ENCODE results near the gene C1orf198.
"Not testable (repeated sequence)": the region's sequence is repeated elsewhere in the genome, so short reads cannot be mapped to it uniquely, and the experiment has no call there.

Gene C1orf198

DNA sequence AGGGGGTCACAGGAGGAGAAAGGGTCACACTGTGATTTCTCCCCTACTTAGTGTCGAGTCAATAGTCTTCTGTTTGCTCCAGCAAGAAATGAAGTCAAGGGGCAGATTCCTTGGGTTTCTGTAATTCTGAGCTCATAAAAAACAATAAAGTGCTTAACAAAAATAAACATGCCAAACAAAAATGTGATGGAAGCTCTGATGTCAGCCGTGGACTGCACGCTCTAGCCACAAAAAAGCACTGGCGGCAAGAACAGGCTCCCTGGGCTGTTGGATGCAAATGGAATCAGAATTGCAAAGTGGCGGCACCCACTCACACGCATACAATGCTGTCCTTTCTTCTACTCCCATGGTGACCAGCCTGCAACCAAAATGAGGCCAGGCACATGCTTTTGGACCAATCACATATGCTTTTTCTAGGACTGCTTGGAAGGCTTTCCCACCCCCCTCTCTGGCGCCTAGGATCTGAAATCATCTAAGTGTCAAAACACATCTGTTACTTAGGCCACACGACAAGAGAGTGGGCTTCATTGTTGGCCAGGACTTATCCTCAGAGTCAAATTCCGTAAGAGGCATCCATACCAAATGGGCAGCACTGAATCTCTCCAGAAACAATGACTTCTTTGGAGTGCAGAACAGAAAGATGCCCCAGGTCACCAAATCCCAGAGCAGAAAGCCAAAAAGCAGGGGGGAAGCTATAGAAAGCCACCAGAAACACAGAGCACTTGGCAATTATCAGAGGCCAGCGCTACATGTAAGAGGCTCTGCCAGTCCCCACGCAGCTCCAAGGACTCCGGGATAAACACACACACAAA lies 9.2 kb downstream of the C1orf198 start:
- no peak for DNase-seq

DNA sequence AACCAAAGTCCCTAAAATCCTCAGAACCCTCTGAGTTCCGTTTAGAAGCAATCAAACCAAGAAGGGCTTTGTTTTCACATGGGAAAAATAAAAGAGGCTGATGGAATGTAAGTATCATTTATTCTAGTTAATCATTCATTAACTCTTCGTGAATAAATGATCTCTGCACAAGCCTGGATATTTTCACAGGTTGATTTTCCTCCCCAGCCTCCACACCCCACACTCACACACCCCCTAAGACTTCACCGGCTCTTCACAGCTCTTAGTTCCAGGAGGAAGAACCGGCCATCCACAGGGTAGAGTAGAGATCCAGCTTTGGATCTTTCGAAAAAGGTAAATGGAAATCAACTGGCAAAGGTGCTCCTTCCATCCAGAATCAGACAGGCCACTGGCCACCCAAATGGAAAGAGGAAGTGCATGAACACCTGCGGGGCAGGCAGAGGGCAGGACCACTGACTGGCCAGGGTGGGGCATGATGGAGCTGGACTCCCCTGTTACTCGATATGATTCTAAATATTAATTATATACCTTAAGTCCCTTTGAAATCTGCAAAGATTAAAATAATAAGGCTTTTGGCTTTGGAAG lies 10.0 kb downstream of the C1orf198 start:
- DNase-seq: no peak

DNA sequence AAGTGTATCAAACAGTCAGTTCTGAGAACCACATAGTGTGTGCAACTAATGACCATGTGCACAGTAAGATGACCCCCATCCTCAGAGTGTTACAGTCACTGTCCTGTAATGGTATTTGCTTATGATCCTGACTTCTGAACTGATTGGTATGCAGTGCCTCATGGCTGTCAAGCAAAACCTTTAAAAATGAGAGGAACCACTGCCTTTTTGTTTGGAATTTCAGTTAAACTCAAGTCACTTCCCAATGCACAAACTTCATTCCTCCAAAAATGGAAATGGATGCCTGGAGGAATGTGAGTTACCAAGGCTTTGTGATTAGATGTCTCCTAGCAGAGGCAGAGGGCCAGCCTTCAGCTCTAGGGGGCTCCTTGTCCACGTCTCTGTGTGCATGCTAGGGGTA lies 10.5 kb downstream of the C1orf198 start:
- no peak for DNase-seq

DNA sequence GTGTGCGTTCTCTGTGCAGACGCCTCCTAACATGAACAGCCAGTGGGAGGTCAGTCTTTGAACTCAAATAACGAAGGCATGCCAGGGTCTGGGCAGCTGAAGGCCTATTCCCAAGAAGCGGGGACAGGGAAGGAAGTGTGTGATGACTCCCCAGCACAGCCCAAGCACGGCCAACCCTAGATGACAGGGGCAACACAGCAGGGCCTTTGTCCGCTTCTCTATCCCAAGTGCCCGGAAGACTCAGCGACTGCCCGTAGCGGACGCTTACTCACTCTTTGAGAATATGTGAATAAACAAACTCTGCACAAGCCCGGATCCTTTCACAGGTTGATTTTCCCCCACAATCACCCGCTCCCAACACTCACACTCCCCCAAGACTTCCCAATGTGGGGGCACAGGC lies 11.2 kb downstream of the C1orf198 start:
- no peak for DNase-seq

DNA sequence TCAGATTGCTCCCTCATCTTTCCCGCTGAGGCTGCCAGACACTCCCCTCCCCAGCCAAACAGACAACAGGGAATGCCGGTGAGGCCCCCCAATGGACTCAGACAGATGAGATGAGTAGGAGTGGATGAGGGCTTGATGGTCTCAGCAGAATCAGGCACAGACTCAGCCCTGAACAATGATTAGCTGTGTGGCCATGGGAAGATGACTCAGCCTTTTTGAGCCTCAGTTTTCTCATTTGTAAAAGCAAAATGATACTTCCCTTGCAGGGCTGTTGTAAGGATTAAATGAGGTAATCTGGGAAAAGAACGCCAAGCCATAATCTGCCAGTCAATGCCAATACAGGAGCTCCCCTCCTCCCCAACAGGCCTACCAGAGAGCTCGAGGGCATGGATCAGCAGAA lies 12.4 kb downstream of the C1orf198 start:
- DNase-seq: no peak

DNA sequence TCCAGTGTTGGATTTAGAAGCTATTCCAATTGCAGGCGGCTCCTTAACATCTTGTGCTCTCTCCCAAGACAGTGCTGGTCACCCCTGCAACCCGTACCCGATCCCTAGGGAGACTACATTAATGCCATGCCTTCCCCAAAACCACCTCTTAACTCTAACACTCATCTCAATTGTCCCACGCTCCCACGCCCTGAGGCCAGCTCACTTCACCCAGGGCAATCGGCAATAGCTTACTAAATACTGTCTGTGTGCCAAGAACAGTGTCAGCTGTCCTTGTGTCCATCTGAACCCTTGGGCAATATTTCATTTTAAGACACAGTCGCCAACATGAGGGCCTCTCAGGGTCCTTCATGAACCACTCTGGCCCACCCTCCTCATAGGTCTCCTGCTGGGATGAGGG lies 13.9 kb downstream of the C1orf198 start:
- no peak for DNase-seq

DNA sequence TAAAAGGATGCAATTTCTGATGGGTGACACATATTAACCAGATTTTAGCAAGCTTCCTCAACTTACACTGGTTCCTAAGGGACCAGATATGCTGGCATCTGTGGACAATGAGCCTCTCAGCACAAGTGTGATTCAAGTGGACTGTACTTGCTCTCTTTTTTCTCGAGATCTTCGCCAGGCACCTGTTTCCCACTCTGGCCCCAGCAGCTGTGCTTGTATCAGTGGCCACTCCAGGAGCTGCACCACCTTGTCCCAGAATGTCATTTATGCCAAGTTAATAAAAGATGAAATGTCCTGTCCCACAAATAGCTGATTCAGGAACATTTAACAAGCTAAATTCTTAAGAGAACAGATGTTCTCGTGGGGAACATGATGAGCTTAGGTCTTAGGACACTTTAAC lies 14.6 kb downstream of the C1orf198 start:
- no peak for DNase-seq

DNA sequence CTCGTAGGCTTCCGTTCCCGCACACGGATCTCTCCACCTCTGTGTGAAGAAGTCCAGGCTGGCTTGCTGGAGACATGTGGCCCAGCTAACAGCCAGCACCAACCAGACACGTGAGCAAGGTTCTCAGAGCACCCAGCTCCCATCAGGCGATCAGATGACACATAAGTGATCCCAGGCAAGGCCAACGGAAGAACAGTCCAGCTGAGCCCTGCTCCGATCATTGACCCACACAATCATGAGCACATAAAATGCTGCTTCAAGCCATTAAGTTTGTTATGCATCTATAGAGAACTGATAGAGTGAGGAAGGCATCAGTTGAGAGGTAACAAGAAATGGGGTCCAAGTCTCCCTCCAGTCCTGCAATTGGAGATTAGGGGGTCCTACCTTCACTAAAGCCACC lies 15.4 kb downstream of the C1orf198 start:
- no peak for DNase-seq

DNA sequence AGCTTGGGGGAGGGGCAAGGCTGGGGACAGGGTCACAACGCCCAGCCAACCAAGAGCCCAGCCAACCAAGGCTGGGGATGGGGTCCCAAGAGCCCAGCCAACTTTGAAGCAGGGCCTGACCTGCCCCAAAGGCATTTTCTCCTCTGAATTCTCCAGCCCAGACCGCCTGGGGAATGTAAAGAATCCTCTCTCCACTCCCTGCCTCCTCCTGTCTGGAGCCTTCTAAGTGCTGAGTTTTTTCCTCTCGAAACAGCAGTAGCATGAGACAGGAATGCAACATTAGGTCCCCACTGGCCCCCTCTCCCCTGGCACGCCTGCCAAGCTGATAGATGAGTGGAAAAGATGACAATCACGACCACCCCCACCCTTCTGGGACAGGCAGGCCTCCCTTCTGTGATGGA lies 17.0 kb downstream of the C1orf198 start:
- no peak for DNase-seq

DNA sequence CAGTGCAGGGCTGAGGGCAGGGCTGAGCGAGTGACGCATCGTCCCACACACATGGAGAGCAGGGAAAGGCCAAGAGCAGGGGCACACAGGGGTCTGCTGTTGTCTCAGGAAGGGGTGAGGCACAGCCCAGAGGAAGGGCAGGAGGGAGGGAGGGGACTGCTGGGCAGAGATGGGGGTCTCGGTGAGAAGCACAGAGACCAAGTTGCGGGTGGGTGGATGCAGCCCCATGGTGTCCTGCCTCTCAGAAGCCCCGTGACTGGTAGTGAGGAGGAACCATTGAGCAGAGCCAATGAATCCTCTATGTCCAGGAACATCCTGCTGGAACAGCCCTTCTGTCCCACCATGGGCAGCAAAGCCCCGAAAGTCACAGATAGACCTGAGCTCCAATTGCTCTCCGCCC lies 17.8 kb downstream of the C1orf198 start:
- DNase-seq: no peak

DNA sequence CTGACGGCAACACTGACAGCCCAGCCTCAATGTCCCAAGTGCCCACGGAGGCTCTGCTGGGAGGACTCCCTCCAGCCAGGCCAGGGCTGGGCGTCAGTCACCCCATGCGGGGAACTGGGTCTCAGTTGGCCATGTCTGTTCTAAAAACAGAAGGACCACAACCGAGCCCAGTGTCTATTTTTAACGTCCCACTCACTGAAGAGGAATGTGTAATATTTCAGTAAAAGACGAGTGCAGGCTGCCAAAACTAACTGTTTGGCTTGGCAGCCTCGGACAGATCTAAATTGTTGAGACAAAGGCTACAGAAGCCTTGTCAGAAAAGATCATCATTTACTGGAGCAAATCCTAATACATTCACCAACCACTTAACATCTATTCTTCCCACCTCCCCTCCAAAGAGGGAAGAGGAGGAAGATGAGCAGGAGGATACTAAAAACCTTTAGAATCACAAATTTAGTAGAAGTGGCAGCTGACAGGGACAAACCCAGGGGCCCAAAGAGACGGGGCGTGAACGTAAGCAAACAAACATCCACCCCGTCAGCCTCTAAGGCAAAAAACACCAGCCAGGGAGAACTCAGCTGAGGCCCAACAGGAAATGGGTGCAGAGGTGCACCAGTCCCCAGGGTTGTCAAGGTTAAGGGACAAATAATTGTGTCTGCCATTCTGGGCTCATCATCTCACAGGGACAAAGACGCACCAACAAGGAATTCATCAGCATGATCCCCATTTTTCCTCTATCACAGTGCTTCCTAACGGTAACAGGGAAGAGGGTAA lies 18.7 kb downstream of the C1orf198 start:
- DNase-seq: no peak

DNA sequence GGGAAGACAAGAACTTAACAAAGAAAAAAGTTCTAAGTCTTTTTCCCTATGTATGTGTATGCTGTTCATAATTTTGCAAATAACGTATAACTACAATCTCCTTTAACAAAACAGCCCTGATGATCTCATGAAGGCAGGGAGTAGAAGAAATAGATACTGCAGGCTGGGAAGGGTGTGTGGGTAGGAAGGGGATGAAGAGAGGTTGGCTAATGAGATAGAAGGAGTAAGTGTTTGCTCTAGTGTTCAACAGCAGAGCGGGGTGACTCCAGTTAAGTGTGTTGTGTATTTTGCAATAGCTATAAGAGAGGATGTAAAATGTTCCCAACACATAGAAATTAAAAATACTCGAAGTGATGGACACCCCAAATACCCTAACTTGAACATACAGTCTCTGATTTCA lies 20.1 kb downstream of the C1orf198 start:
- DNase-seq: no peak

DNA sequence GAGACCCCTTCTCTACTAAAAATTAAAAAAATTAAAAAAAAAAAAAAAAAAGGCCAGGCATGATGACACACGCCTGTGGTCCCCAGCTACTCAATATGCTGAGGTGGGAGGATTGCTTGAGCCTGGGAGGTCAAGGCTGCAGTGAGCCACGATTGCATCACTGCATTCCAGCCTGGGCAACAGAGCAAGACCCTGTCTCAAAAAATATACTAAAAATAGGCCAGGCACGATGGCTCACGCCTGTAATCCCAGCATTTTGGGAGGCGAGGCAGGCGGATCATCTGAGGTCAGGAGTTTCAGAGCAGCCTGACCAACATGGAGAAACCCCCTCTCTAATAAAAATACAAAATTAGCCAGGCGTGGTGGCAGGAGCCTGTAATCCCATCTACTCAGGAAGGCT lies 23.1 kb downstream of the C1orf198 start:
- DNase-seq: not testable (repeated sequence)

DNA sequence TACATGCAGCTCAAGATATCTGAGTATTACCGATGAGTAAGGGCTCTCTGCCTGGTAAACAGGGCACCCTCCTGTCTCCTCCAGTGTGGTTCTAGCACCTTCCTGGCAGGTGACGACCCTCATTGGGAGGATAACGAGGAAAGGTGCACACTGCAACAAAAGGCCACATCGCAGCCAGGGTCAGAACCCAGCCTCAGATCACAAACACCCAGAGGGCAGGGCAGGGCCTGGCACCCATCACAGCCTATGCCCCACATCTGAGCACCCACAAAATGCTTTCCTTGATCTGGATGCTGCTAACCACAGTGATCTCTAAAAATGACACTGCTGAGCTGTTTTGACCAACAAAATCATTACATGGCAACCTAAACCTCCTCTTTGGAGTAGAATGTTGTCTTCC lies 23.8 kb downstream of the C1orf198 start:
- no peak for DNase-seq

DNA sequence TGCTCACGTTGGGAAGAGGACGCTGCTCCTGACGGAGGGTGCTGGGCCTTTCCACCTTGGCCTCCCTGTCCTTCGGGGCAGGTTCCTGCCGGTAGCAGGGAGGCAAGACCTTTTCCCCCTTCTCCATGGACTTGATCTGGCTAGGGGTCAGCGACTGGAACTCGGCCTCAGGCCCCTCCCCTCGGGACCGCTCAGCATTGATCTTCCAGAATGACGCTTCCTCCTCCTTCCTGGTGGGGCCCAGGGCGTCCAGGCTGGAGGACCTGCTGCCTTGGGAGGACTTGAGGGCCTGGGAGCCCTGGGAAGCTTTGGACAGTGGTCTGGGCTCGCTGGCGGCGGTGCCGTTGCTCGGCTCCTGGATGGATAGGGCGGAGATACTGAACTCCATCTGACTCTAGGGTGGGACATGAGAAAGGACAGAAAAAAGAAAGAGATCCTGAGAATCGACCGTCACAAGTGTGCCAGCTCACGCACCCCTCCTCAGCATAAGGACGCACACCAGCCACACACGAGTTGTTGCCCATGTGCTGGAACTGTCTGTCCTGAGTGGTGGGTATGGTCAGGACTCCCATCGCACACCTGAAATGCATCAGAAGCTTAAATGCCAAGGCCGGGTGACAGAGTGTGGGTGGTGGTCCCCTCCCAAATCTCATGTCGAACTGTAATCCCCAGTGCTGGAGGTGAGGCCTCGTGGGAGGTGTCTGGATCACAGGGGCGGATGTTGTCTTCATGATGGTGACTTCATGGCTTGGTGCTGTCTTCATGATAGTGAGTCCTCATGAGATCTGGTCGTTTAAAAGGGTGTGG lies 24.6 kb downstream of the C1orf198 start:
- no peak for DNase-seq

DNA sequence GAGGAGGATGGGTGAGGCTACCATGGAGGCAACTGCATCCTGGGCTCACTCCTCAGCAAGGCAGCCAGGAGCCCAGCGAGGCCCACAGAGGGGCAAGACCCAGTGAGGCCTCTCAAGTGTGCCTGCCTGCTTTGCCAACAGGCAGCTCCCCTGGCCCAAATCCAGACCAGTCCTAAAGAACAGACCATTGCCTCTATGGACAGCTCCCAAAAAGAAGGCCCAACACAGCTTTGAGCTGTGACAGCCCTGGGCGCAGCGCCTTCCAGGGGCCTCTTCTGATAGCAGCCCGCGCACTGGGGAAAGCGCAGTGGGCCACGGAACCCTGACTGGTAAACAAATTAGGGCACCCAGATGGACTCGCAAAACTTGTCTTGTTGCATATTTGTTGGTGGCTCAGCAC lies 25.5 kb downstream of the C1orf198 start:
- DNase-seq: no peak

DNA sequence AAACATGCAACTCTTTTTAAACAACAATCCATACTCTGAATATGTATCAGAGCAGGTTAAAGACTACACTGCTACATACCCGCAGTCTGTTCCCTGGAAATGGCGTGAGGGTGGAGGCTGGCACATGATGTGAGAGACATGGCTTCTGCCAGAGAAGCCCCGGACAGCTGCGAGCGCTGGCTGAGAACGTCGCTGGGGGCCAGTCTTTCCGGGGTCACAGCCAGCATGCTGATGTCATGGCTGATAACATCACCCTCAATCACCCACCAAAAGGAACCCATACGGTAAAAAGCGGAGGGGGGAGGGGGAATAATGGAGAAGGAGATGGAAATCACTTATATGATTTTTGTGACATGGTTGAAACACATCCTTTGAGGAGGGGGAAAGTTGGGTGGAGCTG lies 29.1 kb downstream of the C1orf198 start:
- DNase-seq: no peak

DNA sequence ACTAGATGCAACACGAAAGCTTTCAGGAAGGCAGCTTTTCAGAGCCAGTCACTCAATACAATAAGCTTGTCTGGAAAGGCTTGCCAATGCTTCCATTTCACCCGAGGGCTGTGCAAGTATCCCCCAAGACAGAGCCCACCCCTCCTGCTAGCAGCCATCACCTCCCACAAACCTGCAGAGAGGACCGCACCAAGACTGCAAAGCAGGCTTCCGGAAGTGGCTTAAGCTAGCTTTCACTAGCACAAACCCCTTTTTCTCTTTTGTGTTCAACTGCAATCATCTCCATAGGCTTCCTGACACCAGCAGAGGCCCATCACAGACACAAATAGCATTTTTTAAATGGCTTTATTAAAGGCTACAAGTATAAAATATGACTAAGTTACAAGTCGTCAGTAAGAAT lies 31.5 kb downstream of the C1orf198 start:
- DNase-seq: no peak

DNA sequence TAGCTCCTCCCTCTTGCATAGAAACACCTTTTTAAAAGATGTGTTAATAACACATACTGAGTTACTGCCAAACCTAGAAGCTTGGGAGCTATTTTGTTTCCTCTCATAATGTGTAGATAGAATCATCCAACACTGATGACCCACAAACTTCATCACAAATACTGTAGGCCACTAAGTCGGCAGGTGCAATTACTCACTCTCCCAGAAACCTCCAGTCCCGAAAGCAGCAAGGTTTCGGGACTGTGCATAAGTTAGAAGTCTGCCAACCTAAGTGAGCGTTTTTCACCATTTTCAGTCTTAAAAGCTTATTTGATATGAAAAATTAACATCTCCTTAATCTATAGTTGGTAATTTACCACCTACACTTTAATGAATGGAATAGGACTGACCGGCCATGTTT lies 32.0 kb downstream of the C1orf198 start:
- DNase-seq: no peak

DNA sequence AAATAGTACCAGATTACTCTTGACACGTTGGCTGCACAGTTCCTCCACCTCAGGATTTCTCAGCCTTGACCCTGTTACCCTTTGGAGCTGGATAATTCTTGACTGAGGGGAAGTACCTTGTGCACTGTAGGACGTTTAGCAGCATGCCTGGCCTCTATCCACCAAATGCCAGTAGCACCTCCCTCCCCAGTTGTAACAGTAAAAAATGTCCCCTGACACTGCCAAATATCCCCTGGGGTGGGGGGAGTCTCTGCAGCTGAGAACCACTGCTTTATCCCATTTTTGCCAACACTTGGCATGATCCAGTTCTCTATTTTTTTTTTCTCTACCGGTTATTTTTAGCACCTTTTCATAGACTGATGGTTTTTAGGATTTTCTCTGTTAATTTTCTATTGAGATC lies 34.0 kb downstream of the C1orf198 start:
- DNase-seq: no peak

DNA sequence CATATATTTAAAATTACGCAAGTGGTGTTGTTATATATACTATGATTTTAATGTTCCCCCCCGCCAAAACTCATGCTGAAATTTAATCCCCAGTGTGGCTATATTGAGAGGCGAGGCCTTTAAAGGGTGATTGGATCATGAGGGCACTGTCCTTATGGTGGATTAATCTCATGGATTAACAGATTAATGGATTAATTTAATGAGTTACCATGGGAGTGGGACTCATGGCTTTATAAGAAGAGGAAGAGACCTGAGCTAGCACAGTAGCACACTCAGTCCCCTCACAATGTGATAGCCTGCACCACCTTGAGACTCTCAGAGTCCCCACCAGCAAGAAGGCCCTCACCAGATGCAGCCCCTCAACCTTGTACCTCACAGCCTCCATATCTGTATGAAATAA lies 34.8 kb downstream of the C1orf198 start:
- DNase-seq: no peak

DNA sequence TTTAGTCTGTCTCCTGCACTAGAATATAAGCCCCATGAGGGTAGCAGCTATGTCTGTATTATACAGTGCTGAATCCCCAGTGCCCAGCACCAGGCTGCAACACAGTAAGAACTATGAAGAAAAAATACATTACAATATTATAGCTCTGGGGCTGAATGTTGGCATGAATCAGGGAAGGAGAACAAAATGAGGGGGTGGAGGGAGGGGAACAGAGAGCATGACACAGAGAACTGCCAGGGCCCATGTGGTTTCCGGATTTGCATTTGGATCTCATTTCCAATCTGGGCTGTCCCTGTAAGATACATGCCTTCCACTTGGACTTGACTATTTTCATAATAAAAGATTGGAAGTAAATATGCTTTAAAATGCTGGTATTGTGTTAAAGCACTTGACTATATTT lies 35.8 kb downstream of the C1orf198 start:
- DNase-seq: no peak

DNA sequence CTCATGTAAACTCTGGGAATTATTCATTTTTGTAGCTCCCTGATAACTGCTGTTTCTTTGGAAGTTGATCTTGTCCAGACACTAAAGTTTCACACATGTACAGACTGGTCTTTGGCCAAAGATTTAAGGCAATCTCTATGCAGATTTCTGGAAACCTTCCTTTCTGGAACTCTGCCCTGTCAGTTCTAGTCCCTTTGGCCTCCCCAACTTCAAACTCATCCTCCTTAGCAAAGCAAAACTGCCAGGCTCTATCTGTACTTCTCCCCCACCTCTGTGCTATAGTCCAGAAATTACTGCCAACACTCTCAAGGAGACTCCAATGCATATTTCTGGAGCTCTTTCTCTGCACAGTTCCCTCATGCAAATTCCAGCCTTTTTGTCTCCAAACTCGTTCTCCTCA lies 36.5 kb downstream of the C1orf198 start:
- no peak for DNase-seq

Measured in NCI-H748 treated with DMSO at 0.1 percent for 48 hours (cell line).